AG20443 (cell line): ENCODE data around the gene ACTMAP.

Experiments used
- DNase-seq: peaks from one replicate; pipeline ENCODE4 v3.0.0; 2012; ENCODE audit warnings: low spot score, mixed read lengths

The ACTMAP gene

GRCh38 chr19:40718774-40719391 is 31.4 kb downstream of the ACTMAP start:
- DNase-seq = peak; percentile 56

GRCh38 chr19:40717880-40718773 is 32.1 kb downstream of the ACTMAP start:
- DNase-seq = no peak

- no peak for DNase-seq
These were observed 32.9 kb downstream of the ACTMAP start for GRCh38 chr19:40717325-40717879.

GRCh38 chr19:40716482-40717324 is 33.6 kb downstream of the ACTMAP start, which contains the start of the genes COQ8B and ITPKC:
Gene COQ8B, minus strand, starts transcription at chr19:40716886. Its CDS starts 2,254 bp downstream, at chr19:40714632.
Gene ITPKC, plus strand, starts transcription at chr19:40717112. Its CDS starts 24 bp downstream, at chr19:40717136.
- DNase-seq = peak; percentile 96

- no peak for DNase-seq
These were observed 34.2 kb downstream of the ACTMAP start for GRCh38 chr19:40716031-40716481.

- peak; percentile 94 for DNase-seq
These were observed 35.6 kb downstream of the ACTMAP start for GRCh38 chr19:40714441-40715299.

GRCh38 chr19:40713939-40714338 is 36.3 kb downstream of the ACTMAP start:
- no peak for DNase-seq

GRCh38 chr19:40709817-40710216 is 40.5 kb downstream of the ACTMAP start:
- DNase-seq = no peak

- no peak for DNase-seq
These were observed 42.7 kb downstream of the ACTMAP start for GRCh38 chr19:40707615-40708014.

- no peak for DNase-seq
These were observed 44.2 kb downstream of the ACTMAP start for GRCh38 chr19:40705950-40706619.

GRCh38 chr19:40705362-40705651 is 45.0 kb downstream of the ACTMAP start:
- no peak for DNase-seq

GRCh38 chr19:40704491-40705361 is 45.6 kb downstream of the ACTMAP start:
- DNase-seq = no peak

GRCh38 chr19:40703029-40703755 is 47.1 kb downstream of the ACTMAP start:
- DNase-seq = no peak

- DNase-seq = peak; percentile 58
These were observed 47.8 kb downstream of the ACTMAP start for GRCh38 chr19:40702337-40703012.

GRCh38 chr19:40701758-40702157 is 48.5 kb downstream of the ACTMAP start:
- no peak for DNase-seq

GRCh38 chr19:40700083-40700482 is 50.2 kb downstream of the ACTMAP start:
- DNase-seq = no peak

GRCh38 chr19:40697007-40697406 is 53.3 kb downstream of the ACTMAP start:
- no peak for DNase-seq

- no peak for DNase-seq
These were observed 54.4 kb downstream of the ACTMAP start for GRCh38 chr19:40695881-40696280.
